AG04449 (cell line): ENCODE data around the gene CDK5RAP3.
"Not testable (repeated sequence)": the region's sequence is repeated elsewhere in the genome, so short reads cannot be mapped to it uniquely, and the experiment has no call there.

Source experiments
- CTCF ChIA-PET: fragments of 350-600 bp; formaldehyde crosslinking; extraction: SDS; loops from one replicate; lab custom pipeline; 2021; ENCODE audit warnings: antibody characterized with exemption; lab: Yijun Ruan, JAX
- POLR2A ChIA-PET: fragments of 400-600, 350-600 bp; formaldehyde crosslinking; extraction: SDS; loops from one replicate; lab custom pipeline; 2020; ENCODE audit warnings: antibody characterized with exemption, inconsistent platforms; lab: Yijun Ruan, JAX
- DNase-seq: peaks from one replicate; pipeline ENCODE4 v3.0.0-alpha.2; 2010; ENCODE audit warnings: low read depth, low spot score
- H3K4me3 ChIP-seq: 2 replicates; pipeline ENCODE4 v1.5.1; 2011; ENCODE audit warnings: low read depth, mild to moderate bottlenecking, control low read depth, low read length
- TF ChIP-seq, protein P1 (sequence below): IDR thresholded peaks from one replicate; pipeline ENCODE4 v1.5.1; 2011; ENCODE audit warnings: mild to moderate bottlenecking, moderate library complexity, low read length, control low read depth, inconsistent platforms; ENCODE audit not compliant: insufficient read depth; ENCODE audit errors: missing control alignments

Gene CDK5RAP3

DNA sequence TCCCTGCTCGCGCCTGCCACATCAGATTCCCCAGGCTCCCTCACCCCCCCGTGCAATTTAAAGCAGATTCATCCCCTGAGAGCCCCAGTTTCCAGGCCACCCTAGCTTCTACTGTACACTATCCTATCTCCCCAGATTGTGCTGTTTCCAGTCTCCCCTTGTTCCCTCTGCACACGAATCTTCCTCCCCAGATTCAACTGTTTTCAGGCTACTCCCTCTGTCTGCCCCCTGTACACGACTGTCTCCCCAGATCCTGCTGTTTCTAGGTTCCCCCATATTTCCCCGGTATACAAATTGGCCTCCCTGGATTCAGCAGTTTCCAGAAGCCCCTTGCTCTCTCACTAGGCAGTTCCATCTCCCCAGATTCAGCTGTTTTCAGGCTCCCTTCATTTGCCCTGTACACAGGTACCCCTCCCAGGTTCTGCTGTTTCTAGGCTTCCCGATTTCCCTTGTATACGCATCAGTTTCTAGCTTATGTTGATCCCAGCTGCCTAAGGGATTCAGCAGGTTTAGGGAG lies 43.7 kb downstream of the CDK5RAP3 start:
- CTCF ChIA-PET = interaction anchor here (0.6 to 13.9 kb wide), 7 partner anchors 12 to 170 kb away, joined by 3 to 600 read pairs (median 114); partner anchors contain the start of genes CDK5RAP3, PNPO, PRR15L and SCRN2
- no peak overlapping the region for H3K4me3 ChIP-seq
- TF ChIP-seq, protein P1, sequence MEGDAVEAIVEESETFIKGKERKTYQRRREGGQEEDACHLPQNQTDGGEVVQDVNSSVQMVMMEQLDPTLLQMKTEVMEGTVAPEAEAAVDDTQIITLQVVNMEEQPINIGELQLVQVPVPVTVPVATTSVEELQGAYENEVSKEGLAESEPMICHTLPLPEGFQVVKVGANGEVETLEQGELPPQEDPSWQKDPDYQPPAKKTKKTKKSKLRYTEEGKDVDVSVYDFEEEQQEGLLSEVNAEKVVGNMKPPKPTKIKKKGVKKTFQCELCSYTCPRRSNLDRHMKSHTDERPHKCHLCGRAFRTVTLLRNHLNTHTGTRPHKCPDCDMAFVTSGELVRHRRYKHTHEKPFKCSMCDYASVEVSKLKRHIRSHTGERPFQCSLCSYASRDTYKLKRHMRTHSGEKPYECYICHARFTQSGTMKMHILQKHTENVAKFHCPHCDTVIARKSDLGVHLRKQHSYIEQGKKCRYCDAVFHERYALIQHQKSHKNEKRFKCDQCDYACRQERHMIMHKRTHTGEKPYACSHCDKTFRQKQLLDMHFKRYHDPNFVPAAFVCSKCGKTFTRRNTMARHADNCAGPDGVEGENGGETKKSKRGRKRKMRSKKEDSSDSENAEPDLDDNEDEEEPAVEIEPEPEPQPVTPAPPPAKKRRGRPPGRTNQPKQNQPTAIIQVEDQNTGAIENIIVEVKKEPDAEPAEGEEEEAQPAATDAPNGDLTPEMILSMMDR = no peak
- no peak for DNase-seq
- POLR2A ChIA-PET = no interaction called here

DNA sequence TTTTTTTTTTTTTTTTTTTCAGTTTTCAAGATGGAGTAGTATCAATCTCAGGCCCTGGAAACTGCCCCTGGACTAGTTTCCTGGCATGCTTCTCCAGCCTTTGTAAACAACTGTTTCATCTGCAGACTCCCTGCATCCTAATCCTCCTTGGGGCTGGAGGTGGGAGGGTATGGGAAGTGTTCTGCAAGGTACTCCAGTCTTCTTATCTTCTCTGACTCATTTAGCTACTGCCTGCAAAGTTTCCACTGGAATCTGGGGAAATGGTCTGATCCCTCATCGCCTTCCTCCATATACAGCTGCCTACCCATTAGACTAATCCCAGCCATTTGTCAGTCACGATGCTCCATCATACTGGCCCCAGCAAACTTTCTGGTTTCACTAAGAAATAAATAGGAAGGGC lies 45.2 kb downstream of the CDK5RAP3 start:
- TF ChIP-seq, protein P1 = no peak
- DNase-seq = no peak
- no peak overlapping the region for H3K4me3 ChIP-seq
- POLR2A ChIA-PET = no interaction called here
- CTCF ChIA-PET = interaction anchor here (0.6 to 13.9 kb wide), 9 partner anchors 11 to 172 kb away, joined by 3 to 600 read pairs (median 9); partner anchors contain the start of genes CDK5RAP3, PNPO, PRR15L and SCRN2

DNA sequence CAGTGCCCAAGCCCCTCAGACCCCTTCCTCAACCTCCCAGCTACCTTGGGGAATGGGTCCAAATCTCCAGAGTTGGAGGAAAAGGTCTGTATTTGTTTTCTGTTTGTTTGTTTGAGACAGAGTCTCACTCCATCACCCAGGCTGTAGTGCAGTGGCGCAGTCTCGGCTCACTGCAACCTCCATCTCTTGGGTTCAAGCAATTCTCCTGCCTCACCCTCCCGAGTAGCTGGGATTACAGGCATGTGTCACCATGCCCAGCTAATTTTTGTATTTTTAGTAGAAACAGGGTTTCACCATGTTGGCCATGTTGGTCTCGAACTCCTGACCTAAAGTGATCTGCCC lies 46.9 kb downstream of the CDK5RAP3 start:
- ChIA-PET CTCF (interaction anchor here (0.6 to 13.9 kb wide), 27 partner anchors 8 to 173 kb away, joined by 3 to 600 read pairs (median 5); partner anchors contain the start of genes CDK5RAP3, PNPO, PRR15L and SCRN2), POLR2A (interaction anchor here (0.6 to 1.2 kb wide), 3 partner anchors 47 to 89 kb away, joined by 3 to 6 read pairs (median 3); partner anchors contain the start of gene CDK5RAP3)

DNA sequence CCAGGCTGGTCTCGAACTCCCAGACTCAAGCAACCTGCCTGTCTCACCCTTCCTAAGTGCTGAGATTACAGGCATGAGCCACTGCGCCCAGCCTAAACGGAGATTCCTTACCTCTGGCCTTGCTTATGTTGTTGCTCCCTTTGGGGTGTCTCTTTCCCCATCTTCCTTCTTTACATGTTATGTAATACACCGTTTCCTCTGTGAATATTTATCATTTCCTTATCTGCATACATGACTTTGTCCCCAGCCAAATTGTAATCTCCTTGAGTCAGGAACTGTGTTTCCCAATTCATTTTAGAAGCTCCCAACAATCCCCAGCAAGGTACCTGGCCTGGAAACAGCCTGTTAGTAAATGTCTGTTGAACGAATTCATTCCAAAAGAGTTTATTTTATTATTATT lies 51.0 kb downstream of the CDK5RAP3 start:
- TF ChIP-seq, protein P1 = no peak
- POLR2A ChIA-PET = no interaction called here

More for the DNA sequence above, 46.9 kb downstream of the CDK5RAP3 start:
- not testable (repeated sequence) for H3K4me3 ChIP-seq, DNase-seq

DNA sequence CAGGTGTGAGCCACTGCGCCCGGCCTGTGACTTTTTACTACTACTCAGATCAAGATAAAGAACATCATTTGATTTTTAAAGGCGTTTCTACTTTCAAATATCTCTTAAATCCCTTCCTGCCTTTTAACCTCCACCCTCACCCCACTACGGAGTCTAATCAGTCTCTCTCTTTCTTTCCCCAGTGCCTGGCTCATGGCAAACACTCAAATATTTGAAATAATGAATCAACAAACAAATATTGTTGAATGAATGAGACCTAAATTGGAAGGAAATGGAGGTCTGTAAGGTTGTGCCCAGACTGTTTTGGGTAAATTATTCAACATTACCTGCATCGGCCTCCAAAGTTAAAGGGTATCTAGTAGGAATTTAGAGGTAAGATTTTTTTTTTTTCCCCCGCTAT lies 52.0 kb downstream of the CDK5RAP3 start:
- H3K4me3 ChIP-seq = no peak overlapping the region
- TF ChIP-seq, protein P1 = no peak
- CTCF ChIA-PET = interaction anchor here (0.7 to 13.9 kb wide), 5 partner anchors 11 to 178 kb away, joined by 3 to 600 read pairs (median 114); partner anchors contain the start of genes CDK5RAP3, PNPO, PRR15L and SCRN2
- POLR2A ChIA-PET = no interaction called here
- DNase-seq = no peak

More for the DNA sequence above, 51.0 kb downstream of the CDK5RAP3 start:
- DNase-seq = no peak
- CTCF ChIA-PET = interaction anchor here (0.8 to 13.9 kb wide), 6 partner anchors 10 to 177 kb away, joined by 3 to 600 read pairs (median 69); partner anchors contain the start of genes CDK5RAP3, PNPO, PRR15L and SCRN2
- H3K4me3 ChIP-seq = no peak overlapping the region

DNA sequence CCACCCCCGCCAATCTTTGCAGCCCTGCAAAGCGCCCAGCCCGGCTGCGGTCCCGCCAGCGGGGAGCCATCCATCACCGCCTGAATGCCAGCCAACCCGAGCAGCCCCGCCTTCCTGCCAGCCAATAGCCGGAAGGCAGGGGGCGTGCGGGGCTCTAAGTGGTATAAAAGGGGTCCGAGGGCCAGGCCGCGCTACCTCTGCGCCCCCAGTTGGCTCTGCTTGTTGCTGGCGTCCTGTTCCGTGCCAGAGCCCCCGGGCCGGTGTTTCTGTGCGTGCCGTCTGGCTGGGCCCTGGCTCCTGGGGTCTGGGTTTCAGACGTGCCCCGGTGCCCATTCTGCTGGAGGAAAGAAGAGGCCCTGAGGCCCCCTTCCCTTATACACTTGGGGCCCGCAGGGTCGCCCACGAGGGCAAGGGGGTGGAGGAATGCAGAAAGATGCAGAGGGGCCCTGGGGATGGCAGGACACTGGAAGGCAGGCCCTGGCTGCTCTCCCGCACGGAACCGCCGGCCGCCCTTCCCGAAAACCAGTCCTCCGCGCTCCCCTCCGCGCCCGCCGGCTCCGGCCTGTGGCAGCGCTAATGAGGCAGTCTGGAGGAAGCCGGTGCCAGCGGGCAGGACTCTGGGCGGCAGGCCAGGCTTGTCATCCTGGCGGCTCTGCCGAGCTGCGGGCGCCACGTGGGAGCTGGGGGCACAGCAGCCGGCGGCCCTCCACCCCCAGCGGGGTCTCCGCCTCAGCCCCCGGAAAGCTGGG lies 52.7 kb downstream of the CDK5RAP3 start:
- ChIA-PET POLR2A (no interaction called here), CTCF (interaction anchor here (0.7 to 3.2 kb wide), 4 partner anchors 11 to 84 kb away, joined by 3 to 24 read pairs (median 3); partner anchors contain the start of gene SNX11)
- TF ChIP-seq, protein P1 = peak; percentile 56

More for the DNA sequence above, 52.7 kb downstream of the CDK5RAP3 start:
- DNase-seq = no peak
- H3K4me3 ChIP-seq = peak overlapping the region; percentile 41
